Measurements from ENCODE around the gene DAB1.
A peak's percentile ranks its signal among the peaks of the same experiment; 100 is the strongest.

Gene DAB1

DNA sequence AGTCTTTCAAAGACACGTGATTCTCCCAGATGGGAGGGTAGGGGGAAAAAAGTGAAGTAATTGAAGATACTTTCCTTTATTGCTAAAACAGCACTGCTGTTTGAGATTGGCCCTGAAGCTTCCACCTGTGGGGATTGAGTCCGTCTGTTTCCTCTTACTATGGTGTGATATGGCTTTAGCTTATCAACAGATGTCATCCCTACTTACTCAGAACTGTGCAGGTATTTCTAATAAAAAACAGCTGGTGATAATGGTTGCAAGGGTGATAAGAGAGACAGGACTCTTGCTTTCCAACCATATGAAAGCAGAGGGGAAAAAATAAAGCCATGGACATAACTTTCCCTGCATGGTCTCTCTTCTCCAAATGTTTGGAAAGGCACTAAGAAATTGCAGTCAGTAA is 416.4 kb downstream of the DAB1 start:
- no peak for DNase-seq

DNA sequence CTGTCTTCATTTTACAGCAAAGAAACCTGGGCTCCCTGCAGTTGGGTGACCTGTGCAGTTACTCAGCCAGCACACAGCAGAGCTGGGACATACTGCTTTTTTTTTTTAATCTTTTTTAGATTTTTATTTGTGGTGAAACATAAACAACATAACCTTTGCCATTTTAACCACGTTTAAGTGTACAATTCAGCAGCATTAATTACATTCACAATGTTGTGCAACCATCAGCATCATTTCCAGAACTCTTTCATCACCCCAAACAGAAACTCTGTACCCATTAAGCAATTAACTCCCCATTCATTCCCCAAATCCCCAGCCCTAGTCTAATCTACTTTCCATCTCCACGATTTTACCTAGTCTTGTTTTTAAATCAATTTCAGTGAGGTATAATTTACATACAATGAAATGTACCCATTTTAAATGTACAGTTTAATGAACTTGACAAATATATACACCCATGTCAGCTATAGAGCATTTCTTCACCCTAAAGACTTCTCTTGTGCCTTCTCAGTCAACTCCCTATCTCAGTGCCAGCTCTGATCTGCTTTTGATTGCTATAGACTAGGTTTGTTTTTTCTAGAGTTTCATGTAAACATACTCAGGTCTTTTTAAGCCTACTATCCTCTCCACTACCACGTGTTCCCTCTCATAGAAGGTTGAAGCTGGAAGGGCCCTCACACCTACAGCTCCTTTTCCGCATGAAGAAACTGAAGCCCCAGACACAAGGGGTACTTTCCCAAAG is 420.3 kb downstream of the DAB1 start:
- DNase-seq, result no peak

- DNase-seq, result no peak
These were observed 428.3 kb downstream of the DAB1 start for GRCh38 chr1:56995414-56996100.

DNA sequence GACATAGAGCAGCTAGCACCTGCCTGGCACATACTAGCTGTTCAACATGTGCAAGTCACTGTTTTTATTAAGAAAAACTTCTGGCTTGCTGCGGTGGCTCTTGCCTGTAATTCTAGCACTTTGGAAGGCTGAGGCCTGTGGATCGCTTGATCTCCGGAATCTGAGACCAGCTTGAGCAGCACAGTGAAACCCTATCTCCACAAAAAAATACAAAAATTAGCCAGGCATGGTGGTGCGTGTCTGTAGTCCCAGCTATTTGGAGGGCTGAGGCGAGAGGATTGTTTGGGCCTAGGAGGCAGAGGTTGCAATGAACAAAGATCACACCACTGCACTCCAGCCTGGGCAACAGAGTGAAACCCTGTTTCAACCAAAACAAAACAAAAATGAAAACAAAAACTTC is 430.4 kb downstream of the DAB1 start:
- no peak for DNase-seq

DNA sequence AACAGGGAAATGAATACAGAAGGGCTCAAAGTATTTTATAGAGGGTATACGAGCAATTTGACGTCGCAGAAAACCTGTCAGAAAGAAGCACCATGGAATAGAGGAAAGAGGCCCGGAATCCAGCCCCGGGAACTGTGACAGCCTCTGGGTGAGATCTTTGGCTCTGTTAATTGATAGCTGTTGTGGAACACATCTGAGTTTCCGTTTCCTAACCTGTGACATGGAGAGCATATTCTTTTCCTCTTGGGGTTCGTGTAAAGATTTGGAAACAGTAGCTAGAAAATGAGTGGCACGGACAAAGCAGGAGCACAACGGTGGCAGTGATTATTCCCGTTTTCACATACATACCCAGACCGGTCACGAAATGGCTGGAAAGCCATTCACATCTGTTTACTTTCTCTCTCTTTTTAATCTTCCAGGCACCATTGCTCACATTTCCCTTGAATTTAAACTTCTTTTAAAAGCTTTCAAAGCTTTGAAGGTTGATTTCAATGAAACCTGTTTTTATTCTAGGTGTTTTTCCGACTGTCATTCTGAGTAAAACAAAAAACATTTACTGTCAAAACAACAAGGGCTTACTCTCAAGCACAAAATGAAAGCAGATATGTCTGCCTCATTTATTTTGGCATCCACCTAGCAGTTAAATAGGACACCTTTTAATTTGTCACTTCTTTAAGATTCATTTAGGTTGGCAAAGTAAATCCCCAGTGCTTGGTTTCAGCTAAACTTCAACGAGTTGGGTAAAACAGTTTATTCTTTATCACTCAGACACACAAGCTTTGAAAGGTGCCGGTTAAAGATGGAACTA is 431.3 kb downstream of the DAB1 start:
- no peak for DNase-seq

DNA sequence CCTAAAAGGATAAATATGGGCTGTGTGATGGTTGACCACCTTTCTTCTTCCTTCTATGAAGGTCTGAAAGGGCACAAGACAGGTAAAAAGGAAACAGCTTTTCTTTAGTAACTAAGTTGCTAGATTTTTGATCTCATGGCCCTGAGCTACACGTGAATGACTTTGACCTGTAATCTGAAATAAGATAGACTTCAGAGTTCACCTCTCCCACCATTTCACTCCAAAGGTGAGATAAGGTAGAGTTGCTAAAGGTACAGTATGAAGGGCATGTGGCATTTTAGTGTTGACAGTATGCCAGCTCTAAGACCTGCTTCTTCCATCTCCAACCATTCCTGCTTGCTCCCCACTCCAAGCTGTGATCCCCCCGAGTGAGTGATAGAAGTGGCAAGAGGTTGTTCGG is 432.3 kb downstream of the DAB1 start:
- DNase-seq, result no peak

DNA sequence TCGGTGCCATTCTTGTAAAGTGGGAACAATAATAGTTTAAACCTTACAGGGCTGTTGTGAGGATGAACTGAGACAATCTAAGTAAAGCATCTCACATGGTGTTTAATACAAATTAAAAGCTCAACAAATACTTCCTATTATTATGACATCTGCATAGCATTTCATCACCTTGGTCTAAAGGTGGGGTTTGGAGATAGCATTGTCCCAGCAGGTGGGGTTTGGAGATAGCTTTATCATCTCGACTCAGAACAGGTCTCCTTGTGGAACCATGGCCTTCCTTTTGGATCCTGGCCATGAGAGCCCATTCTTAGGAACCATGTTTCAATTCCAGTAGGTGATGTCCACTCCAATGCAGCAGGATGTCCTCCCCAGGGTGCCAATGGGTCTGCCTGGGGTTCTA is 437.5 kb downstream of the DAB1 start:
- no peak for DNase-seq

DNA sequence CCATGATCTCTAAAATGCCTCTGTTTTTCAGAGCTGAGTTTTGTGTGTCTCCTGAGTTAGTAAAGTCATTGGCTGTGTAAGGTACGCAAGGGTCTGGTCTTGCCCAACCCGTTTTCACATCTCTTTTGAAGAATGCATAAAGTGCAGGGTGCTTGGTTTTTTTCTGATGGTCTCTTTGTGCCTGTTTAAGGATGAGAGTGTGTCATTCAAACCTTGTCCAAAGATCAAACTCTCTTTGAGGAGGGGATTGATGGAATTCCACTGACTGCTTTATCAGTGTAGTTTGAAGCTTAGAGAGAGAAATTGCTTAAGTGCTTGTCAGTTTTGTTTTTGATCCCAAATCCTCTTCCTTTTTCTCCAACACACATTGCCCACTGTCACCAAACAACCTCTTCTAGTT is 438.0 kb downstream of the DAB1 start:
- no peak for DNase-seq

DNA sequence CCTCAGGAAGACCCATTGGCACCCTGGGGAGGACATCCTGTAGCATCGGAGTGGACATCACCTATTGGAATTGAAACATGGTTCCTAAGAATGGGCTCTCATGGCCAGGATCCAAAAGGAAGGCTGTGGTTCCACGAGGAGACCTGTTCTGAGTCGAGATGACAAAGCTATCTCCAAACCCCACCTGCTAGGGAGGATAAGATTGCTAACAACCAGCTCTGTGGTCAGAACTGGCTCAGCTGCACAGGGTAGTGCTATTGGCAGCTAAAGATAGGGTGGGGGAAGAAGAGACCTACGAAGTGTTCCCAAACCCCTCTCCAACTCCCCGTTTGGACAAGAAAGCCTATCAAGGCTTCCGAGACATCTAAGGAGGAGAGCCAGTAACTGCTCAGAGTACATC is 440.4 kb downstream of the DAB1 start:
- no peak for DNase-seq

GRCh38 chr1:56979986-56980755 is 443.7 kb downstream of the DAB1 start:
- no peak for DNase-seq

GRCh38 chr1:56978819-56979218 is 445.0 kb downstream of the DAB1 start:
- DNase-seq, result no peak

GRCh38 chr1:56977910-56978309 is 445.9 kb downstream of the DAB1 start:
- no peak for DNase-seq

DNA sequence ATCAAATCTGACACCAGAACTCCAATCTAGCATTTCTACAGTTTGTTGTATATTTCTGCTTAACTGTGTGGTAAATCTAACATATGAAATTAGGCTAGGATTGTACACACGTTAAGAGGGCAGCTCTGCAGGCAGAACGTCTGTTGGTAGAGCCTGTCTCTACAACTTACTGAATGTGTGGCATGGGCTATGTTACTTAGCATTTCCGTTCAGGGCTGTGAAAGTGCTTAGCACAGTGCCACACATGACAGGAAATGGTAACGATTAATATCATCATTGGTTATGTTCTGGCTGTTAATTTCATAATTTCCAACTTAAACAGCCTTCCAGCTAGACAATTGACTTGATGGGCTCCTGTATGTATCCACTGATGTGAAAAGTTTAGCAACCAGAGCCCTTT is 448.4 kb downstream of the DAB1 start:
- DNase-seq, result no peak

- no peak for DNase-seq
These were observed 449.7 kb downstream of the DAB1 start for GRCh38 chr1:56973923-56974742.

GRCh38 chr1:56972976-56973375 is 450.9 kb downstream of the DAB1 start:
- no peak for DNase-seq

DNA sequence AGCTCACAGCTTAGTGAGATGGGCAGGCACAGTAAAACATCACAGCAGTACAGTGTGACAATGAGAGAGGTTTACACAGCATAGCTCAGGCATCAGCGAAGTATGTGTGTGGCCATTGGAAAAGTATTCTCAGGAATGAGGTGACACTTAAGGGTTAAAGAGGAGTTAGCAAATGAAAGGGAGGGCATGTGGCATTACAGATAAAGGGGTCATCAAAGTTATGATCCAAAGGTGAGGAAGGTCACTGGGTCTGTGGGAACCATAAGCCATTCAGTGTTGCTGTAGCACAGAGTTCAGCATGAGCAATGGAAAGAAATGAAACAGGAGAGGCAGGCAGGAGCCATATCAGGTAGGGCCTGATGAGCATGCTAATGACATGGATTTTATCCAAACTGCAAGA is 453.6 kb downstream of the DAB1 start:
- DNase-seq, result no peak

- no peak for DNase-seq
These were observed 454.9 kb downstream of the DAB1 start for GRCh38 chr1:56968878-56969495.

DNA sequence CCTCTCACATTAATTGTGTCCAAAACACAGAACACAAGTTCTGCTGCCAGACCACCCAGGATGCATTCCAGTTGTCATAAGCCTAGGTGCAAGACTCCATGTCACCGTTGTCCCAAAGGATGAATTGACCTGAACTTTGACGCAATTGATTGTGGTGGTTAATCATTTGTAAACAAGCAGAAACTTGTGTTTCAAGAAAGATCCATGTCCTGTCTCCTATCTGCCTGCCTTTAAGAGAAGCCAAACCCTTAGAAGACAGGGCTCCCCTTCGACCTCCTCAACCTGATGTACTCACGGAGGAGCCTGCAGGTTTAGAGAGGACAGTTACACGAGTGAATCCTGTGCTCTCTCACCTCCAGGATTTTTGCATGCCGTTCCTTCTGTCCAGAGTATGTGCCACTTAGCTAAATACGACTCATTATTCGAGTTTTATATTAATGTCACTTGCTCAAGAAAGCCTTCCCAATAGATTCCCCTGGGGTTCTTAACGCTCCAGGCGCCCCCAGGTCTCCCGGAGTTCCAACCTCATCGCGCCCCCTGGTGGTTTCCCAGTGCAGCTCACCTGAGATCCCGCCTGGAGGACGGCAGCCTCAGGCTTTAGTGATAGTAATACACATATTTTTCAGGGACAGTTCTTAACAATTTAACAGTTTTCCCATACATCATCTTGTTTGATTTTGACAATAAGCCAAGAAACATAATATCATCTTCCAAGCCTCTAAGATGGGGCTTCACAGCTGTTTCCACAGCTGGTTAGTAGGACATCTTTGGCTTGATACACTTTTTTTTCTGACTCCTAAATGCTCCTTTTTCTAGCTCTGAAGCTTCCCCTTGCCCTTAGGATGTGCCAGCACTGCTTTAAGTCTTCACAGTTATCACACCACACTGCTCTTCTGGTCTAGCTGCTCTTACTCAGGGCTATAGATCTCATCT is 455.7 kb downstream of the DAB1 start:
- peak; percentile 57 for DNase-seq

GRCh38 chr1:56967355-56967754 is 456.5 kb downstream of the DAB1 start:
- DNase-seq, result no peak

GRCh38 chr1:56966698-56966999 is 457.2 kb downstream of the DAB1 start:
- DNase-seq, result no peak
